Panc1 (cell line): ENCODE results near the gene SLC44A4. TPM values are rescaled to one million over a fixed set of nuclear protein-coding genes. Genes with fewer than 3 reads are reported as not detected.
A peak's percentile ranks its signal among the peaks of the same experiment; 100 is the strongest.

Source experiments
- ATAC-seq: fragments of 200-7000 bp; cut with Tn5 transposase; 2 replicates; pipeline ENCODE4 v1.9.1; 2020; ENCODE audit warnings: mild to moderate bottlenecking, moderate library complexity
- BruUV-seq: library from RNA; stranded (reverse); fragments of 400-500 nt; replicated peaks from 2 replicates; lab custom pipeline; 2021; lab: Mats Ljungman, UMichigan
- CTCF ChIA-PET: fragments of 300-600 bp; sonication (Branson Sonifier 250); formaldehyde crosslinking; loops from one replicate; lab custom pipeline; 2022; ENCODE audit warnings: antibody characterized with exemption; lab: Charles Lee
- POLR2A ChIA-PET: fragments of 300-600 bp; sonication (Branson Sonifier 250); formaldehyde crosslinking; loops from one replicate; lab custom pipeline; 2022; ENCODE audit warnings: antibody characterized with exemption; lab: Charles Lee
- DNase-seq: peaks from one replicate; pipeline ENCODE4 v3.0.0-alpha.2; 2010; ENCODE audit warnings: low read depth, low spot score
- H3K27ac ChIP-seq: 2 replicates; pipeline ENCODE4 v1.5.1; 2011; ENCODE audit warnings: mild to moderate bottlenecking, low read length, inconsistent platforms
- H3K27me3 ChIP-seq: fragments of 200-500 bp; sonication (Bioruptor generic); 2 replicates; pipeline ENCODE4 v1.6.0; 2014; ENCODE audit warnings: low read length, inconsistent platforms; ENCODE audit not compliant: control insufficient read depth, insufficient read depth
- H3K36me3 ChIP-seq: fragments of 200-500 bp; sonication (Bioruptor generic); 2 replicates; pipeline ENCODE4 v1.5.1; 2014; ENCODE audit warnings: inconsistent platforms, mild to moderate bottlenecking, low read length, moderate library complexity; ENCODE audit not compliant: control insufficient read depth, insufficient read depth
- H3K4me1 ChIP-seq: 2 replicates; pipeline ENCODE4 v1.5.1; 2011; ENCODE audit warnings: inconsistent platforms, mild to moderate bottlenecking, low read length, moderate library complexity; ENCODE audit not compliant: control insufficient read depth, insufficient read depth
- H3K4me3 ChIP-seq, 2 experiments: 2 replicates each; pipeline ENCODE4 v1.5.1; 2011 to 2012; ENCODE audit warnings: low read depth in 2 of 2, low read length in 2 of 2, mild to moderate bottlenecking in 2 of 2, inconsistent platforms in 1 of 2, moderate library complexity in 1 of 2
- H3K9me3 ChIP-seq: fragments of 200-500 bp; sonication (Bioruptor generic); 2 replicates; pipeline ENCODE4 v1.5.1; 2014; ENCODE audit warnings: low read depth, mild to moderate bottlenecking, inconsistent platforms, low read length, moderate library complexity; ENCODE audit not compliant: control insufficient read depth, insufficient read depth
- POLR2AphosphoS5 ChIP-seq: IDR thresholded peaks from 2 replicates; pipeline ENCODE4 v1.6.1; 2012; ENCODE audit warnings: mild to moderate bottlenecking, low read depth, low read length, moderate library complexity
- SIN3A ChIP-seq: IDR thresholded peaks from 2 replicates; pipeline ENCODE4 v1.6.1; 2012; ENCODE audit warnings: low read depth, mild to moderate bottlenecking, low read length, moderate library complexity, borderline replicate concordance; ENCODE audit not compliant: insufficient read depth
- TCF7L2 ChIP-seq: IDR thresholded peaks from 2 replicates; pipeline ENCODE4 v1.6.1; 2011; ENCODE audit warnings: mild to moderate bottlenecking, low read depth, low read length, inconsistent platforms
- in situ Hi-C: cut with HindIII; loops from 2 replicates; pipeline ENCODE4 v1.10.0; 2016; ENCODE audit warnings: low sequenced_read_pairs, low pct_unique_long_range_greater_than_20kb
- intact Hi-C: fragments of 100-400 bp; cut with micrococcal nuclease; formaldehyde crosslinking; loops from one replicate; pipeline ENCODE4 v1.10.0; 2022; ENCODE audit not compliant: unreplicated experiment
- total RNA-seq: library from RNA; stranded (reverse); gene quantifications from one replicate; pipeline ENCODE4 v1.2.1, GENCODE V29; 2021; ENCODE audit not compliant: unreplicated experiment
- TF ChIP-seq, protein P1 (sequence below), 2 experiments: IDR thresholded peaks; 2 replicates each; pipeline ENCODE4 v1.6.1; 2011 to 2012; ENCODE audit warnings: low read depth in 2 of 2, control low read depth in 1 of 2, low read length in 1 of 2, mild to moderate bottlenecking in 1 of 2, moderate library complexity in 1 of 2; ENCODE audit not compliant: insufficient read depth in 1 of 2
- TF ChIP-seq, protein P2 (sequence below): fragments of 450-650 bp; IDR thresholded peaks from 2 replicates; pipeline ENCODE4 v1.5.1; 2017; ENCODE audit warnings: mild to moderate bottlenecking

Gene SLC44A4
- total RNA-seq, 1 experiment from 2014 or later = 2.7 TPM

DNA sequence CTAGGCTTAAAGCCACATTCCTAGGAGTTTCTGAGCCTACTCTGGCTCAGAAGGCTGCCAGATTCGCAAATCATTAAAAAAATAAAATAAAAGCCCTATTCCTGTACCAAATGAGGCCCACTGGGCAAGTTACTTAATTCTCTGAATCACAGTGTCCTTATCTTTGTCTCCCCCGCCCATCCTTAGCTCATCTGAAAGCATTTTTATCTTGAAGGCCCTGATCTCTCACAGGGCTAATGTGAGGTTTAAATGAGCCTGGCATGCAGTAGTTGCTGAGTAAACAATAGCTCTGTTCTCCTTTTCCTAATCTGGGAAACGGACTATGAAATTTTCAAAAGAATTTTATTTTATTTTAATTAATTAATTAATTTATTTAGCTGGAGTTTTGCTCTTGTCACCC is 25.2 kb upstream of the SLC44A4 start:
- DNase-seq (no peak), ATAC-seq (no peak)
- in situ Hi-C loops (no loop called here), intact Hi-C loops (no loop called here)
- no peak overlapping the region for H3K4me3 ChIP-seq
- CTCF ChIA-PET = interaction anchor here (0.9 kb wide), 1 partner anchor 46 kb away, joined by 3 read pairs; no protein-coding TSS in a partner anchor
- TF ChIP-seq TCF7L2 (no peak), POLR2AphosphoS5 (no peak), SIN3A (no peak)
- TF ChIP-seq, protein P1, sequence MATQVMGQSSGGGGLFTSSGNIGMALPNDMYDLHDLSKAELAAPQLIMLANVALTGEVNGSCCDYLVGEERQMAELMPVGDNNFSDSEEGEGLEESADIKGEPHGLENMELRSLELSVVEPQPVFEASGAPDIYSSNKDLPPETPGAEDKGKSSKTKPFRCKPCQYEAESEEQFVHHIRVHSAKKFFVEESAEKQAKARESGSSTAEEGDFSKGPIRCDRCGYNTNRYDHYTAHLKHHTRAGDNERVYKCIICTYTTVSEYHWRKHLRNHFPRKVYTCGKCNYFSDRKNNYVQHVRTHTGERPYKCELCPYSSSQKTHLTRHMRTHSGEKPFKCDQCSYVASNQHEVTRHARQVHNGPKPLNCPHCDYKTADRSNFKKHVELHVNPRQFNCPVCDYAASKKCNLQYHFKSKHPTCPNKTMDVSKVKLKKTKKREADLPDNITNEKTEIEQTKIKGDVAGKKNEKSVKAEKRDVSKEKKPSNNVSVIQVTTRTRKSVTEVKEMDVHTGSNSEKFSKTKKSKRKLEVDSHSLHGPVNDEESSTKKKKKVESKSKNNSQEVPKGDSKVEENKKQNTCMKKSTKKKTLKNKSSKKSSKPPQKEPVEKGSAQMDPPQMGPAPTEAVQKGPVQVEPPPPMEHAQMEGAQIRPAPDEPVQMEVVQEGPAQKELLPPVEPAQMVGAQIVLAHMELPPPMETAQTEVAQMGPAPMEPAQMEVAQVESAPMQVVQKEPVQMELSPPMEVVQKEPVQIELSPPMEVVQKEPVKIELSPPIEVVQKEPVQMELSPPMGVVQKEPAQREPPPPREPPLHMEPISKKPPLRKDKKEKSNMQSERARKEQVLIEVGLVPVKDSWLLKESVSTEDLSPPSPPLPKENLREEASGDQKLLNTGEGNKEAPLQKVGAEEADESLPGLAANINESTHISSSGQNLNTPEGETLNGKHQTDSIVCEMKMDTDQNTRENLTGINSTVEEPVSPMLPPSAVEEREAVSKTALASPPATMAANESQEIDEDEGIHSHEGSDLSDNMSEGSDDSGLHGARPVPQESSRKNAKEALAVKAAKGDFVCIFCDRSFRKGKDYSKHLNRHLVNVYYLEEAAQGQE (IDR thresholded peaks at IDR 0.05; ENCODE audit: insufficient read depth in 1 of 2, low read depth in 2 of 2, low read length in 1 of 2) = no peak
- TF ChIP-seq, protein P2, sequence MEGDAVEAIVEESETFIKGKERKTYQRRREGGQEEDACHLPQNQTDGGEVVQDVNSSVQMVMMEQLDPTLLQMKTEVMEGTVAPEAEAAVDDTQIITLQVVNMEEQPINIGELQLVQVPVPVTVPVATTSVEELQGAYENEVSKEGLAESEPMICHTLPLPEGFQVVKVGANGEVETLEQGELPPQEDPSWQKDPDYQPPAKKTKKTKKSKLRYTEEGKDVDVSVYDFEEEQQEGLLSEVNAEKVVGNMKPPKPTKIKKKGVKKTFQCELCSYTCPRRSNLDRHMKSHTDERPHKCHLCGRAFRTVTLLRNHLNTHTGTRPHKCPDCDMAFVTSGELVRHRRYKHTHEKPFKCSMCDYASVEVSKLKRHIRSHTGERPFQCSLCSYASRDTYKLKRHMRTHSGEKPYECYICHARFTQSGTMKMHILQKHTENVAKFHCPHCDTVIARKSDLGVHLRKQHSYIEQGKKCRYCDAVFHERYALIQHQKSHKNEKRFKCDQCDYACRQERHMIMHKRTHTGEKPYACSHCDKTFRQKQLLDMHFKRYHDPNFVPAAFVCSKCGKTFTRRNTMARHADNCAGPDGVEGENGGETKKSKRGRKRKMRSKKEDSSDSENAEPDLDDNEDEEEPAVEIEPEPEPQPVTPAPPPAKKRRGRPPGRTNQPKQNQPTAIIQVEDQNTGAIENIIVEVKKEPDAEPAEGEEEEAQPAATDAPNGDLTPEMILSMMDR = no peak
- POLR2A ChIA-PET = no interaction called here
- BruUV-seq = no TSS peak
- H3K9me3 ChIP-seq = no peaks in the 10 kb centered on the region
- no peak overlapping the region; the same call in 1 of the 2 replicates for H3K27ac ChIP-seq
- H3K4me1 ChIP-seq = peaks cover 15% of the 10 kb centered on the region
- H3K36me3 ChIP-seq = no peaks in the 10 kb centered on the region
- no peaks in the 10 kb centered on the region for H3K27me3 ChIP-seq

DNA sequence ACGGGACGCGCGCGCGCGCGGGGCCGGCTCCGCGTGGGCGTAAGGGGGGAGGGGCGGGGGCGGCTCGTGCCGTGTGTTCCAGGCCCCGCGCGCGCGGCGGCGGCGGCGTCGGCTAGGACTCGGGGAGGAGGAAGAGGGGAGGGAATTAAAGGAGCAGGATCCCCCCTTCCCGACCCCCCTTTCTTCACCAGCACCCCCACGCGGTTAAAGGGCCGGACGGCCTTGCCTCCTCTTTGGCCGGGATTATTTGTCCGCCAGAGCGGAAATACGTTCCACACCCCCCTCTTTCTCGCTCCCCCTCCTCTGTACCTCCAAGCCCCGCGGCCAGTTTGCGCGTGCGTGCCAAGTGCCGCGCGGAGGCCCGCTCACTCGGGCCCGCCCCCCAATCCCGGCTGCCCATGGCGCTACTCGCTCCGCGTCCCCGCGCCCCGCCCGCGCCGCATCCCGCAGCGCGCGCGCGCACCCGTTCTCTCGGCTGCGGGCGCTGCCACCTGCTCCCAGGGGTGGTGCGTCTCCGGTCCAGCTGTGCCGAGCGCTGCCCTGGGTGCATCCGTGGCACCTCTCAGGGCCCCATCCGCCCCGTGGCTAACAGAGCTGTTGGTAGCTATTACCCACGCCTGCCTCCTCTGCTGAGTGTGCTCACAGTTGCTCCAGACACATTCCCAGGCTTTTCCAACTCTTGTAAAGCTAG is 23.3 kb upstream of the SLC44A4 start, which contains the start of gene ZBTB12:
Gene ZBTB12 (minus strand): TSS at position 134 of the 691 bp plus-strand sequence. CDS start 781 bp downstream, outside the sequence.
- no peaks in the 10 kb centered on the region for H3K9me3 ChIP-seq
- H3K27ac ChIP-seq = peak within 1 kb of the TSS; percentile 92
- H3K36me3 ChIP-seq = no peaks in the 10 kb centered on the region; the same call in 1 of the 2 replicates
- no TSS peak for BruUV-seq
- H3K4me3 ChIP-seq = peak within 1 kb of the TSS; percentile 54 to 70
- in situ Hi-C loops = no loop called here
- H3K27me3 ChIP-seq = no peaks in the 10 kb centered on the region
- ChIA-PET POLR2A (interaction anchor here (0.6 kb wide), 1 partner anchor 14 kb away, joined by 4 read pairs; no protein-coding TSS in a partner anchor), CTCF (interaction anchor here (0.6 to 0.8 kb wide), 2 partner anchors 21 to 50 kb away, joined by 3 read pairs; no protein-coding TSS in a partner anchor)
- peak; percentile 83 for ATAC-seq
- peaks cover 17% of the 10 kb centered on the region for H3K4me1 ChIP-seq
- intact Hi-C loops = no loop called here
- no peak for TF ChIP-seq TCF7L2
- peak; percentile 52; the same call in 1 of the 2 replicates for TF ChIP-seq POLR2AphosphoS5
- TF ChIP-seq, protein P2 = no peak
- peak; percentile 45; the same call in 1 of the 2 replicates for TF ChIP-seq SIN3A
- TF ChIP-seq, protein P1 (IDR thresholded peaks at IDR 0.05; ENCODE audit: insufficient read depth in 1 of 2, low read depth in 2 of 2, low read length in 1 of 2) = 0 out of 4 replicates have a peak, but pooled peaks of 1 of the 2 experiments have one; percentile 18
- peak; percentile 64 for DNase-seq
